ENCODE measurements around the gene PRR35. TPM values are rescaled to one million over a fixed set of nuclear protein-coding genes. Genes with fewer than 3 reads are reported as not detected.

PRR35 gene
- total RNA-seq, 2 donors from 2014 or later, result not detected

DNA sequence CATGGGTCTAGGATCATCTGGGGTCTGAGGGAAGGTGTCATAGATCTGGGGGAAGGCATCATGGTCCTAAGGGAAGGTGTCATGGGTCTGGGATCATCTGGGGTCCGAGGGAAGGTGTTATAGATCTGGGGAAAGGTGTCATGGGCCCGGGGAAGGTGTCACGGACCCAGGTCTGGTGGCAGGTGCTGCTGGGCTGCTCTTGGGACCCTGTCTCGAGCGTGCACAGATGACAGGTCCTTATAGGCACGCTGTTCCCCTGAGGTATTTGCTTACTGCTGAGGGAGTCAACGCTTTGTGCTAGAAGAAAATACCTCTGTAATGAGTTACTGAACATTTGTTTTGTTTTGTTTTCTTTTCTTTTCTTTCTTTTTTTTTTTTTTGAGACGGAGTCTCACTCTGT, 31.0 kb downstream of the PRR35 start:
- H3K9me3 ChIP-seq, result no peaks in the 10 kb centered on the region
- peaks cover 77% of the 10 kb centered on the region for H3K4me1 ChIP-seq
- no peak for ATAC-seq
- H3K4me3 ChIP-seq, result peak overlapping the region; percentile 59 to 79
- peak overlapping the region; percentile 91 to 96 (median 94) for H3K27ac ChIP-seq
- no peaks in the 10 kb centered on the region for H3K36me3 ChIP-seq (replicated peaks in 1 of 2; ENCODE audit: insufficient read depth in 1 of 2, low read depth in 2 of 2)
- intact Hi-C loops (cut with DNase I), result no loop called here
- no peak for DNase-seq
- WGBS, 2 donors, result 41 to 47% methylated on average over 8 of the region's 8 CpGs
- H3K27me3 ChIP-seq, result no peaks in the 10 kb centered on the region
- TF ChIP-seq, protein P1, sequence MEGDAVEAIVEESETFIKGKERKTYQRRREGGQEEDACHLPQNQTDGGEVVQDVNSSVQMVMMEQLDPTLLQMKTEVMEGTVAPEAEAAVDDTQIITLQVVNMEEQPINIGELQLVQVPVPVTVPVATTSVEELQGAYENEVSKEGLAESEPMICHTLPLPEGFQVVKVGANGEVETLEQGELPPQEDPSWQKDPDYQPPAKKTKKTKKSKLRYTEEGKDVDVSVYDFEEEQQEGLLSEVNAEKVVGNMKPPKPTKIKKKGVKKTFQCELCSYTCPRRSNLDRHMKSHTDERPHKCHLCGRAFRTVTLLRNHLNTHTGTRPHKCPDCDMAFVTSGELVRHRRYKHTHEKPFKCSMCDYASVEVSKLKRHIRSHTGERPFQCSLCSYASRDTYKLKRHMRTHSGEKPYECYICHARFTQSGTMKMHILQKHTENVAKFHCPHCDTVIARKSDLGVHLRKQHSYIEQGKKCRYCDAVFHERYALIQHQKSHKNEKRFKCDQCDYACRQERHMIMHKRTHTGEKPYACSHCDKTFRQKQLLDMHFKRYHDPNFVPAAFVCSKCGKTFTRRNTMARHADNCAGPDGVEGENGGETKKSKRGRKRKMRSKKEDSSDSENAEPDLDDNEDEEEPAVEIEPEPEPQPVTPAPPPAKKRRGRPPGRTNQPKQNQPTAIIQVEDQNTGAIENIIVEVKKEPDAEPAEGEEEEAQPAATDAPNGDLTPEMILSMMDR (IDR thresholded peaks at IDR 0.05), result no peak
- TF ChIP-seq POLR2A (IDR thresholded peaks at IDR 0.05), result peak in 2 of 3 donors; percentile 37 to 46

DNA sequence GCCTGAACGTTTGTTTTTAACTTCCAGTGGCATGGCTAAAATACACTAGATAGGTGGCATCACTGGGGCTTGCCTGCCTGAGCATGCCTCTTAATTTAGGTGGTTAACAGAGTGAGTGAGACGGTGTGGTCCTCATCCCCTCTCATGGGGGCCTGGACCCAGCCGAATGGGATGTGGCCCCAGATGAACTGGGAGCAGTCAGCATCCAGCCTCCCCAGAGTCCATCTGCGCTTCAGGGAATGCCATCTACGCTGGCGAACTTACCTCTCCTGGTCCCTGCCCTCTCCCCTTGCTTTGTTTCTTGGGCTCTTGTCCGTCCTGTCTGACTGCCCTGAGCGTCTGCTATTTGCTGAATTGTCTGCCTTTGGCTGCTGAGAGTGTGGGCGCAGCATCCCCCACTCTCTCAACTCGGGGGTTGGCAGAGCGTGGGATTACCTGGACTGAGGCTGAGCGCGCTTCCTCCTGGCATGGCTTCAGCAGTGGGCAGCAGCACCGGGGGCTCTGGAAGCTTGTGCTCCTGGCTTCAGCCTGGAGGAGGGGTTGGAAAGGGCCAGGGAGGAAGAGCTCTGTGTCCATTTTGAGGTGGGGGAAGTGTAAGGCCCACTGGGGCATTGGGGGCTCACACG, 31.8 kb downstream of the PRR35 start:
- Histone ChIP-seq H3K4me1 (peaks cover 77% of the 10 kb centered on the region), H3K4me3 (no peak overlapping the region), H3K27ac (peak overlapping the region; percentile 91 to 95 (median 94)), H3K27me3 (no peaks in the 10 kb centered on the region), H3K9me3 (no peaks in the 10 kb centered on the region), H3K36me3 (replicated peaks in 1 of 2; ENCODE audit: insufficient read depth in 1 of 2, low read depth in 2 of 2) (no peaks in the 10 kb centered on the region)
- ATAC-seq (no peak), DNase-seq (no peak)
- TF ChIP-seq, protein P1 (IDR thresholded peaks at IDR 0.05), result no peak
- TF ChIP-seq POLR2A (IDR thresholded peaks at IDR 0.05), result no peak
- 55 to 78% methylated on average over 7 to 11 of the region's 15 CpGs for WGBS, 2 donors
- intact Hi-C loops (cut with DNase I), result no loop called here

- no peak for ATAC-seq
- Histone ChIP-seq H3K27me3 (no peaks in the 10 kb centered on the region), H3K4me3 (no peak overlapping the region), H3K27ac (peak overlapping the region; percentile 91 to 95 (median 94)), H3K9me3 (no peaks in the 10 kb centered on the region), H3K4me1 (peaks cover 75% of the 10 kb centered on the region), H3K36me3 (replicated peaks in 1 of 2; ENCODE audit: insufficient read depth in 1 of 2, low read depth in 2 of 2) (no peaks in the 10 kb centered on the region)
- WGBS, 2 donors, result 20 to 44% methylated on average over 4 to 24 of the region's 24 CpGs
- DNase-seq, result peak; percentile 72 to 87 (median 82)
- intact Hi-C loops (cut with DNase I), result no loop called here
- TF ChIP-seq, protein P1 (IDR thresholded peaks at IDR 0.05), result peak in 2 of 7 experiments; percentile 34 to 49
- TF ChIP-seq POLR2A (IDR thresholded peaks at IDR 0.05), result peak in 1 of 3 donors; percentile 49
Measured at GRCh38 chr16:592518-593306, 32.5 kb downstream of the PRR35 start.

- H3K4me3 ChIP-seq, result no peak overlapping the region
- H3K9me3 ChIP-seq, result no peaks in the 10 kb centered on the region
- no peaks in the 10 kb centered on the region for H3K36me3 ChIP-seq (replicated peaks in 1 of 2; ENCODE audit: insufficient read depth in 1 of 2, low read depth in 2 of 2)
- intact Hi-C loops (cut with DNase I), result no loop called here
- peak; percentile 45 for ATAC-seq
- H3K4me1 ChIP-seq, result peaks cover 68% of the 10 kb centered on the region
- H3K27ac ChIP-seq, result peak overlapping the region; percentile 91 to 95 (median 94)
- peak; percentile 76 to 84 (median 84) for TF ChIP-seq POLR2A (IDR thresholded peaks at IDR 0.05)
- TF ChIP-seq, protein P1 (IDR thresholded peaks at IDR 0.05), result peak in 1 of 7 experiments; percentile 1
- H3K27me3 ChIP-seq, result no peaks in the 10 kb centered on the region
- WGBS, 2 donors, result 23 to 34% methylated on average over 7 to 9 of the region's 9 CpGs
- DNase-seq, result peak; percentile 87 to 96 (median 94)
Measured at GRCh38 chr16:593406-593805, 33.2 kb downstream of the PRR35 start.
